Testis (tissue), 3 donors: Measurements from ENCODE around the gene ERCC8. TPM values are rescaled to one million over a fixed set of nuclear protein-coding genes. Genes with fewer than 3 reads are reported as not detected.

Experiments used
- DNase-seq: peaks from one replicate; pipeline ENCODE4 v3.0.0-alpha.2; 2019
- H3K27ac ChIP-seq, 2 donors: fragments of 200-600 bp; sonication (generic); one replicate each; pipeline ENCODE4 v1.5.1; 2019
- H3K27me3 ChIP-seq: fragments of 200-600 bp; sonication (generic); one replicate; pipeline ENCODE4 v1.5.1; 2019
- H3K36me3 ChIP-seq: fragments of 200-600 bp; sonication (generic); one replicate; pipeline ENCODE4 v1.5.1; 2017; ENCODE audit warnings: low read depth; ENCODE audit errors: missing control alignments
- H3K4me1 ChIP-seq: fragments of 200-600 bp; sonication (generic); one replicate; pipeline ENCODE4 v1.5.1; 2019
- H3K4me3 ChIP-seq, 2 donors: fragments of 200-600 bp; sonication (generic); one replicate each; pipeline ENCODE4 v1.5.1; 2017 to 2019
- H3K9me3 ChIP-seq: fragments of 200-600 bp; sonication (generic); one replicate; pipeline ENCODE4 v1.5.1; 2017
- CTCF ChIP-seq, 3 experiments: fragments of 450-650 bp in 2 of 3; fragments of 200-600 bp in 1 of 3; sonication (generic) in 1 of 3; IDR thresholded peaks; one replicate each; pipeline ENCODE4 v1.5.1; 2016 to 2019; ENCODE audit warnings: antibody characterized with exemption in 3 of 3, mild to moderate bottlenecking in 2 of 3, moderate library complexity in 1 of 3
- POLR2A ChIP-seq: fragments of 450-650 bp; IDR thresholded peaks from one replicate; pipeline ENCODE4 v1.6.1; 2017; ENCODE audit warnings: antibody characterized with exemption, mild to moderate bottlenecking, moderate library complexity
- WGBS, 2 donors: methylation state at CpG; one replicate each; pipeline ENCODE4 v1.1.5; 2018; 5-methylcytosine and 5-hydroxymethylcytosine counted together
- intact Hi-C: fragments of 100-400 bp; cut with DNase I; formaldehyde crosslinking; loops from one replicate; pipeline ENCODE4 v1.15.1; 2023; ENCODE audit warnings: low total_unique reads
- polyA plus RNA-seq: library from polyadenylated mRNA; stranded (reverse); fragments of 350-450 nt; fragmentation: Illumina TruSeq; extraction: RNeasy Lipid Tissue Mini Kit (QIAGEN cat#74804); gene quantifications from one replicate; pipeline ENCODE4 v1.2.3, GENCODE V29; 2014; ENCODE audit warnings: low read depth, low replicate concordance; ENCODE audit not compliant: insufficient read depth
- total RNA-seq, 2 donors: library from RNA; depleted of rRNA; stranded (reverse); fragments of >200 nt; gene quantifications; one replicate each; pipeline ENCODE4 v1.2.3, GENCODE V29; 2016

Gene ERCC8
- total and polyA plus RNA-seq, 3 donors from 2014 or later = 16.0 to 18.5 (median 16.4) TPM

- TF ChIP-seq CTCF (IDR thresholded peaks at IDR 0.05) (no peak), POLR2A (no peak)
- DNase-seq = peak; percentile 64
- WGBS, 2 donors = 2 to 4% methylated on average over 21 to 61 of the region's 87 CpGs
- Histone ChIP-seq H3K27ac (peak within 1 kb of the TSS in 1 of 2 donors; percentile 57), H3K36me3 (no peaks in the 10 kb centered on the region), H3K27me3 (no peaks in the 10 kb centered on the region), H3K4me1 (no peaks in the 10 kb centered on the region), H3K9me3 (no peaks in the 10 kb centered on the region), H3K4me3 (peak within 1 kb of the TSS; percentile 53 to 68)
- intact Hi-C loops = no loop called here
Measured at GRCh38 chr5:60843936-60844905, 100.6 kb downstream of the ERCC8 start, which contains the start of gene ELOVL7. ELOVL7 (minus strand) TSS chr5:60844269; CDS start chr5:60787397, 56,872 bp downstream.

DNA sequence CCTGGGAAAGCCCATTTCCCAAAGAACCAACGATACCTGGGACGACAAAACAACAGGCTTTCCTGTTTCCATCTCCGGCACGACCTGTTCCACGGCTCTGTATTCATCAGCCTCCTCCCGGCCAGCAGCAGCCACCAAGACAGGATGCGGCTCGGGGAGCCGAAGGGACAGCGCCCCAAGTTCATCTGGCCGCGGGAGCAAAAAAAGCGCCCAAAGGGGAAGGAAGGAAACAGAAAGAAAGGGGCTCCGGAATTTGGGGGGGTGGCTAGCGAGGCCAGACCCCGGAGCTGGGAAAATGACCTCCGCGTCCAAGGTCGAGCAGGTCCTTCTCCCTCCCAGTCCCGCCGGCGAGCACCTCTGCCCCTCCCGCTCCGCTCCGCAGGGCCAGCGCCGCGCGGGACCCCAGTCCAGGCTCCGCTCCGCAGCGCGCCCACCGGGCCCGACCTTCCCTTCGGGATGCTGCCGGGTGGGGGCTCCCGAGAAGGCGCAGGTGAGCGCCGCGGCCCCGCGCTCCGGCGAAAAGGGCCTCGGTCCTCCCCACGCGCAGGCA lies 101.4 kb downstream of the ERCC8 start:
- intact Hi-C loops = no loop called here
- Histone ChIP-seq H3K27ac (peak overlapping the region in 1 of 2 donors; percentile 57), H3K4me3 (peak overlapping the region; percentile 53 to 68), H3K36me3 (no peaks in the 10 kb centered on the region), H3K27me3 (no peaks in the 10 kb centered on the region), H3K4me1 (no peaks in the 10 kb centered on the region), H3K9me3 (no peaks in the 10 kb centered on the region)
- no peak for DNase-seq
- 0 to 2% methylated on average over 17 to 40 of the region's 49 CpGs for WGBS, 2 donors
- TF ChIP-seq POLR2A (no peak), CTCF (IDR thresholded peaks at IDR 0.05) (no peak)

DNA sequence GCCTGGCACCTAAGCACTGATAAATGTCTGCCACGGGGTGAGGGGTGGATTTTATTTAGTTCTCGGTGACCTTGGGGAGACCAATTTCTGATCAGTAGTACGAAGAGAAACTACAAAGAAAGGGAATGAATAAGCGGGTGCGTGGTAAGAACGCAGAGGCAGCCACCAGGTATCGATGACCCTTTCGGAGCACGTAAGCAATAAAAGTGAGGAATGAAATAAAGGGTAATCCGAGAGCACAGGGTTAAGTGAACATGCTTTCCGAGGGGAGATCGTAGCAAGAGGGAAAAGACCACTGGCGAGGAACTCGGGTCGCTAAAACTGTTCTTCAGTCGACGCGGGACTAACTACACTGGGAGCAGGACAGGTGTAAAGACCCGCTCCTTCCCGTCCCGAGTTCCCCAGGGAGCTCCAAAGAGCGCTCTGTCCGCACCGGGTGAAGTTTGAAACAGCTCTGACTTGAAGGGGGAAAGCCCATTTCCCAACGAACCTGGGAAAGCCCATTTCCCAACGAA lies 101.9 kb downstream of the ERCC8 start:
- Histone ChIP-seq H3K27ac (no peak overlapping the region), H3K4me3 (peak overlapping the region; percentile 11 to 53), H3K36me3 (no peaks in the 10 kb centered on the region), H3K9me3 (no peaks in the 10 kb centered on the region), H3K4me1 (no peaks in the 10 kb centered on the region), H3K27me3 (no peaks in the 10 kb centered on the region)
- no peak for DNase-seq
- intact Hi-C loops = no loop called here
- 6 to 8% methylated on average over 25 to 26 of the region's 26 CpGs for WGBS, 2 donors
- TF ChIP-seq CTCF (IDR thresholded peaks at IDR 0.05) (no peak), POLR2A (no peak)

- WGBS, 2 donors = 60 to 80% methylated on average over 2 of the region's 2 CpGs
- no peaks in the 10 kb centered on the region for H3K9me3 ChIP-seq
- H3K27ac ChIP-seq = no peak overlapping the region
- H3K27me3 ChIP-seq = no peaks in the 10 kb centered on the region
- no peak overlapping the region for H3K4me3 ChIP-seq
- no peaks in the 10 kb centered on the region for H3K4me1 ChIP-seq
- no peaks in the 10 kb centered on the region for H3K36me3 ChIP-seq
- intact Hi-C loops = no loop called here
- TF ChIP-seq POLR2A (no peak), CTCF (IDR thresholded peaks at IDR 0.05) (no peak)
- DNase-seq = no peak
Measured at GRCh38 chr5:60841361-60841760, 103.5 kb downstream of the ERCC8 start.
